Activated gamma-delta T cell treated with anti-CD3 and anti-CD28 coated beads, Interleukin-2, amount 50 U/mL, for 16 hours (primary cell): ENCODE data around the gene SEC24D.

ENCODE experiments used
- DNase-seq: peaks from one replicate; pipeline ENCODE4 v3.0.0-alpha.2; 2020; ENCODE audit warnings: low read depth

The SEC24D gene

DNA sequence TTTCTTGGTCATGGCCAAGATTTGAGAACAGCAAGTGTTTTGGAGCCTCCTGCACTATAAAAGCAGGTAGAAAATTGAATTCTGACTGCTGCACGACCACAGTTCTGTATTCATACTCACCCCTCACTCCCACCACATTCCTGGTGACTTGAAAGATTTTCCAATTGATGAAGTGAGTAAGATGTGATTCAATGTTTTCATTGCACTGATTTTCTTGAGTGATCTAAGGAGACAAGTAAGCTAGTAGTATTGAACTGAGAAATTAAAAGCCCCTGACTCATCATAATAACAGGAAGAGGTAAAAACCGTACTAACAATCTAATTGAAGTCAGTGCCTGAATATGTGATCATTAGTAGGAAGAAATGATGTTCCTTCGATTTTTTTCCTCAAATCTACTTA, 6.1 kb upstream of the SEC24D start:
- DNase-seq: no peak

DNA sequence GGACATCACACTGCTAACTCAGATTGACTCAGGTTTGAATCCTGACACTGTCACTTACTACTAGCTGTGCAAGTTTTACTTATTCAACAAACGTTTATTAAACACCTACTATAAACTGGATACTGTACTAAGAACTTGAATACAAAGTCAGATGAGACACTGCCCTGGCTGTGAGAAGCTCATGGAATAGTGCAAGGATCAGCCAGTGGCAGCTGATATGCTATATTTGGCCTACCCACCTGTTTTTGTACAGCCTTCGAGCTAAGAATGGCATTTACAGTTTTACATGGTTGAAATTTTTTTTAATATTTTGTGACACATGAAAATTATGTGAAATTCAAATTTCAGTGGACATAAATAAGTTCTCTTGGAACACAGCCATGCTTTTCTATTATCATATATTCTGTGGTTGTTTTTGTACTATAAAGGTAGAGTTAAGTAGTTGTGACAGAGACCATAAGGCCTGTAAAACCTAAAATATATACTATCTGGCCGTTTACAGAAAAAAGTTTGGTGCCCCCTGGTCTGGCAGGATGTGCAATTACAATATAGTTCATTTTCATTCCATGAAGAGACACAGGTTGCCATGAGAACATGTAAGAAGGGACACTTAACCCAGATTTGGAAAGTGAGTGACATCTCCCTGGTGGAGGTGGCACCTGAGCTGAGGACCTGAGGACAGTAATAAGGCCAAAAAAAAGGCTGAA, 3.4 kb upstream of the SEC24D start:
- DNase-seq: no peak

DNA sequence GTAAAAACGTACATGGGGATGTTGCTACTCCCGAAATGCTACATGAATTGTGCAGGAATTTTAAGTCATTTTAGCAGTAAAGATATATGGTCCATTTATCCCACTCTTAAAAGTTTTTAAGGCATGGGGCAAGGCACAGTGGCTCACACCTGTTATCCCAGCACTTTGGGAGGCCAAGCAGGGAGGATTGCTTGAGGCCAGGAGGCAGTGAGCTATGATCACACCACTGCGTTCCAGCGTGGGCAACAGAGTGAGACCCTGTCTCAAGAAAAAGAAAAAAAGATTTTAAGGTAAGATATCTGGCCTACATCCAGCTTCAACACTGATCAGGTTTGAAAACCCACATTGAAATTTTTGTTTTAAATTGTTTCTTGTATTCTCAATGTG, 1.2 kb upstream of the SEC24D start:
- DNase-seq: no peak

DNA sequence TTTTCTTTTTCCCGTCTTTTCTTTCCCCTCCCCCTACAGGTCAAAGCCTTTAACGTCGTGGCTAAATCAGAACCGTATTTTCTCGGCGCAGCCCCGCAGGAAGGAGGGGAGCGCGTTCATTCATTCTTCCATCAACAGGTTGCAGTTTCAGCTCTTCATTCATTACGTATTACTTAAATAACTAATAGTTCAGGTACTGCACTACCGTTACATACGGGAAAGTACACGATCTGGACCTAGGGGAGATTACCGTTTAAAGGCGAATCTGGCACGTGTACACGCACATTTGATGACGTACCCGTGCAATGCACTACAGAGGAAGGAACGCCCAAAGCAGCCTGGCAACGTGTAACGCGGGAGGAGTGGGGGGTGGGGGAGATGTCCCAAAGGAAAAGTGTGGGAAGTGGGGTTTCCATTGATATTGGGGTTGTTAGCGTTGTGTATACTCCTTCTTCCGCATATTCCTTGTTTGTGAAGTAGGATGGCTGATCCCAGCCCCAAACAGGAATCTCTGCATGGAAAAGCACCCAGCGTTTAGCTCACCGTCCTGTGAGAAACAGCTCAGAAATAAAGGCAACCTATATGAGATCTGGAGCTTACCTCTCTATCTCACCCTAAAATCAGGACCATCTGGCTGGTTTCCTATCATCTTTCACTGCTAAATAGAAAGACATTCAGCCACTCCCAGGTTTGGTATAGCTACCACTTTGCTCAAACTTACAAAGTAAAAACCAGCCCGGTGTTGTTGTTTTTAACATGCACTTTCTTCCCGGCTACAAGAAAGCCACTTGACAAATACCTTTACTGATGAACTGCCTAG, 585 bp upstream of the SEC24D start:
- peak; percentile 9 for DNase-seq

DNA sequence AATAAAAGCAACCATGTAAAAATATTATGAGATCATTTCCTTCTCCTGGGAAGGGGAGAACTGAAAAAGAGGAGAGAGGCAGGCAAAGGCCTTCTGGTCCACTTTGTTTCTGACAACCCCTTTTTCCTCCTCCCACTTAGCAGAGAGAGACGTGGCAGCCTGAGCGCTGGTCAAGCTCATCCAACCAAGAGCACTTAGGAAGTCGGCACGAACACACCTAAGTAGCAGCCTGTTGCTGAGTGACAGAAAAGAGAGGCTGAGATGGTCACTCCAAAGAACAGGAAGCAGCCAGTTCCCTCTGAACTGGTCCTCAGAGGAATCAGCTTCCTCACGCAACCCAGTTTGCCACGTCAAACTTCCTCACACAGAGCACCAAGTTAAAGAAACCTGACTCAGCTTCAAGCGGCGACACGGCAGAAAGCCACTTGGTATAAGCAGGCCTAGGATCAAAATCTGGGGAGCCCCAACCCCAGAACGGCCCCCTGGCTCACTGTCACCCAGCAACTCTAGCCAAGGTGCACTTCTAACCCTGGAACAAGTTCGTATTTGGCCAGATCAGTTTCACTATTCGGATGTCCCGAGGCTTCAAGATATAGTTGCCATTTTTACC, 861 bp downstream of the SEC24D start:
- DNase-seq: peak; percentile 10

DNA sequence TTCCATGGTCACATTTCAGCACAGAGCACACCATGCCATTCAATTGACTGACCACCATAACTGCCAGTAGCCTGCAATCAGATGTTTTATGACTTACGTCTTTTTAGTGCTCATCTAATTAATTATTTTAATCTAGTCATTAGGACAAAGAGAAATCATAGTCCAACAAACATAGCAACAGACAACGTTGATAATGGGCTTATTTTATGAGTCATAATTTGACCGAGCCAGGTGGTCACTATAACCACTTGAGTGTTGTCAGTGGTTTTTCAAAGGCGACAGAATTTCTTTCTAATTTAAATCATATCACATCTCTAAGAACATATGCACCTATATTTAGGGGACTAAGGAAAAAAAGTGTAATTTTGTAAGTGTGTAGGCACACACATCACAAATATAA, 1.9 kb downstream of the SEC24D start:
- no peak for DNase-seq

DNA sequence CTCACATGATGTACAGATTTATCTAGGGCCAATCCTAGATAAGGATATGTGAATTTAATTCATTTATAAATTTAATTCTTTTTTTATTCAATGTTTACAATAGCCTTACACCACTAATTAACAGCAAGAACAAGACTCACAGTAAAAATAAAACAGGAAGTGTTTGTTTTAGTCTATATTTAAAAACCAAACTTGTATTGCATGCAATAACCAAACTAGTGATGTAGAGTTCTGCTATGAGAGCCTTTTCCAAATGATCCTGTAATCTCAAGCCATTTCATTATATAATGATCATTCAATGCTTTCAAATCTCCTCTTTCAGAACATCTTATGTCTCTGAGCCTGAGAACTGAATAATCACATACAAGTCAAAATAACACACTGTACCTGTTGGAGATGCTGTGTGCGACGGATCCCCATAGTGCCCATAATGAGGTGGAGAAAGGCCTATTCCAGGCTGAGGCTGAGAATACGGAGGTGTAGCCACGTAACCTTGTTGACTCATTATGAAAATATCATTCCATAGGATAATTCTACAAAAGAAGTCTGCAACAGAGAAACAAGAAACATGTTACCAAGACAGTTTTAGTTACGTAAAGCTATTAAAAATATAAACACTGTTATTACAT, 2.6 kb downstream of the SEC24D start:
- DNase-seq: no peak

DNA sequence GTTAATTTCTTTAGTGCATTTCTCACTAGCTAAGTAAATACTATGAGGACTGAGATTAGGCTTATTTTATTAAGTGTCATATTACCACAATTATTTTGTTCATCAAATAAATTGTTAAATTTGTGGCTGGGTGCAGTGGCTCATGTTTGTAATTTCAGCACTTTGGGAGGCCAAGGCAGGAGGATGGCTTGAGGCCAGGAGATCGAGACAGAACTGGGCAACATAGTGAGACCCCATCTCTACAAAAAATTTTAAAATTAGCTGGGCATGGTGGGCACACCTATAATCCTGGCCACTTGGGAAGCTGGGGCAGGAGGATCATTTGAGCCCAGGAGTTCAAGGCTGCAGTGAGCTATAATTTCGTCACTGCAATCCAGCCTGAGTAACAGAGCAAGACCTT, 6.8 kb downstream of the SEC24D start:
- no peak for DNase-seq

DNA sequence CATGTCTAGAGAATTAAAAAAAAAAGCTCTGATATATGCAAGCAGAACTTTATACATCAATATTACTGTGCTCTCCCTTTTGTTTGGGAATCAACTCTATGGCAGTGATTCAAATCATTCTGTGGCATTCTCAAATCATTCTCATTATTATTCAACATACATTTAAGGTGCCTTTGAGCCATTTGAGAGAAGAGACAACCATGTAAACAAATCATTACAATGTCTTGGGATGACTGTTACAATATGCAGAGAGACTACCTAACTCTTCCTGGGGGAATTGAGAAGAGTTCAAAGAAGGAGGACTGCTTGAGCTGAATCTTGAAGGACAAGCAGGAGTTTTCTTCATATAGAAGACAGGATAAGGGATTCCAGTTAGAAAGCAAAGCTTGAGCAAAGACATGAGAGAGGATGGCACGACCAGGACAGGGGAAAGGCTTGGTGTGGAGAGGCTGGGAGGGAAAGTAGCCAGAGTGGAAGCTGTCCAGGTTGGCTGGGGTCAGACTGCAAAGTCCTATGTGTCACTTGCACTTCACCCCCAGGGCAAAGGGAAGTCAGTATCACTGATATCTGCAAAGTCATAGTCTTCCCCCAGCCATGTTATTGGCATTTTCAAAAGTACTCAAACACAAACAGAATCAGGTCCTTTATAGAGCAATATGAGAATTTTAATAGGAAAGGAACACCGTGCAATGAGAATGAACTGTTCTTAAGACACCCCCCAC, 9.0 kb downstream of the SEC24D start:
- no peak for DNase-seq

DNA sequence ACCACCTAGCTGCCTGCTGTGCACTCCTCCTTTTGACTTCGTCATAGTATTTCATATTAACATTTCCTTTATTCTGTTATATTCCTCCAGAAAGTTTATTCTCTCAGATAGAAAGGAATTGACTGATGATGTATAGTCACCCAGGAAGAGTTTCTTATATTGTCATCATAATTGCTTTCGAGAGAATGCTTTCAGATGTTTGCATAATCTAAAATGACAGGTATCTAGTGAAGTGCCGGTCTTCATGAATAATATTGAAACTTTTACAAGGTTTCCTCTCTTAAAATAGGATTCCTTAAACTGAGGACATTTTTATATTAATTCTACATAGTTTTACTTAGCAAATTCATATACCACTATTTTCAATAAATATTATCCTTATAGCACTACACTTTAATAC, 10.1 kb downstream of the SEC24D start:
- DNase-seq: no peak

DNA sequence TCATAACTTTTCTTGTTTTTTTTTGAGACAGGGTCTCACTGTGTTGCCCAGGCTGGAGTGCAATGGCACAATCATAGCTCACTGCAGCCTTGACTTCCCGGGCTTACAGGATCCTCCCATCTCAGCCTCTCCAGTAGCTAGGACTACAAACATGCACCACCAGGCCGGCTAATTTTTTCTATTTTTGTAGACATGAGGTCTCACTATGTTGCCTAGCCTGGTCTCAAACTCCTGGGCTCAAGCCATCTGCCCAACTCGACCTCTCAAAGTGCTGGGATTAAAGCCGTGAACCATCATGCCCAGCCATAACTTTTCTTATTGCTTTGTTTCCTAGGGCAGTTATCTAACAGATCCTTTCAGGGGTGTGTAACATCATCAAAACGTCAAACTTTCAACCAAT, 11.8 kb downstream of the SEC24D start:
- DNase-seq: no peak

DNA sequence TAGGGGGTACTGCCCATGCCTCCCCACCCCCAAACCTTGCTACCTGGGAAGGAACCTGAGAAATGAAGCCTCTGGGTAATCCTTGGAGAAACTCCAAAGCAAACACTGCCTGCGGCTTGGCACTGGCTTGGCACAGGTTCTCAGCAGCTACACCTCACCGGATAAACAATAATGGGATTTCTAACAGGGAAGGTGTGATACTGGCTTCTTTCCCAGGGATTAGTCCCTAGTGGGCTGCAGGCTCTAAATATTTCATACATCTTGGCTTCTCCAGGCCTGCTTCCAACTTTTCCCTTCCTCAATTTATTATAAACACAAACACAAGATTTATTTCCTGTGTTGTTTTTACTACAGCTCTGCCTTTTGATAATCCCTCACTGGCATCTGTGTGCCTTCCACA, 12.5 kb downstream of the SEC24D start:
- no peak for DNase-seq

DNA sequence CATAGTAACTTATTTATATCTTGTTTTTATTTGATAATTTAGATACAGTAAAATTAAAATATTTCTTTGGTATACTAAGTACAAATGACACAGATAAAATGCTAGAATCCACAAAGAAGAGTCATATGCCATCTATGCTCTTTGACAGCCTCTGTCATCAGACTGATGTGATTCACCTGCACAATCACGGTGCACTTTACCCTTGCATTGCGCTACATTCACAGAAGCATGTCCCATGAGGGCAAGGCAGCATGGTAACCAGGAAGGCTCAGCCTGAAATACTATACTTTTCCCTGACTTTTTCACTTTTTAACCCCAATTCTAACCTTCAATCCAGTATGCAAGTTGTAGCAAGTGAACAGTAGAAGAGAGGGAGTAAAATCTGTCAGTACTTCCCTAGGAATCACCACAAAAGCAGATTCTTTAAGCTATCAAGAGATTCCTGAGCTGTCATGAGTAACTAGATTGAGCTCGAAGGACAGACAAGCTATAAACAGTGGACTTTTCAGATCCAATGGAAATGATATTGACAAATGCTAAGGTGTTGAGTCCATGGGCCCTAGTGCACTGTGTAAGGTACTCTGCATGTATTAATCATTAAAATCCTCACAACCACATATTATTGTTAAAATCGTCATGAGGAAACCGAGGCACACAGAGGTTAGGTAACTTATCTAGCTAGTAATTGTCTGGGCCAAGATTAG, 14.2 kb downstream of the SEC24D start:
- no peak for DNase-seq

DNA sequence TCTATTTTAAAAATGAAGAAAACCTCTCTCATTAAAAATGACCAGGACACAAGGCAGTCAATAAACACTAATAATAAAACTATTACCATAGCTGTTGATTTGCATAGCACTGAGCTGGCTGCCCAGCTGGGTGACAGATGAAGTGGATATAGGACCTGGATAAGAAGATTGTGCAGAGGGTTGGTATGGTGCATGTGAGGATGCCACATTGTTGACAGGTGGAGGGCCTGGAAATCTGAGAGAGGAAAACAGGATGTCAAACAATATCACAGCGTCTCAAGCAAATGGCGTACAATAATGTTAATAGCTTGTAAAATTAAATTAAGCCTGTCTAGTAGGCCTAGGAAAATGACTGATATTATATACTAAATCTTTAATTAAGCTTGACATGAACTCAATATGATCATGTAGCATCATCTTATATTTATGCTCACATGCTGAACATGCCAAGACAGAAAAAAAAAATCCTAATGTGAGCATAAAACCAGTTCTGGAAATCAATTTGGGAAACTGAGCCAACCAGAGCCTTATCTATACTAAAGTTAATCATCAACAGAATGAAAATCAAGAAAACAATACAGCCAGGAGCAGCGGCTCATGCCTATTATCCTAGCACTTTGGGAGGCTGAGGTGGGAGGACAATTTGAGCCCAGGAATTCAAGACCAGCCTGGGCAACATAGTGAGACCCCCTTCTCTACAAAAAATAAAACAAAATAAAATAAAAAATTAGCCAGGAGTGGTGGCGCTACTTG, 18.6 kb downstream of the SEC24D start:
- DNase-seq: no peak

DNA sequence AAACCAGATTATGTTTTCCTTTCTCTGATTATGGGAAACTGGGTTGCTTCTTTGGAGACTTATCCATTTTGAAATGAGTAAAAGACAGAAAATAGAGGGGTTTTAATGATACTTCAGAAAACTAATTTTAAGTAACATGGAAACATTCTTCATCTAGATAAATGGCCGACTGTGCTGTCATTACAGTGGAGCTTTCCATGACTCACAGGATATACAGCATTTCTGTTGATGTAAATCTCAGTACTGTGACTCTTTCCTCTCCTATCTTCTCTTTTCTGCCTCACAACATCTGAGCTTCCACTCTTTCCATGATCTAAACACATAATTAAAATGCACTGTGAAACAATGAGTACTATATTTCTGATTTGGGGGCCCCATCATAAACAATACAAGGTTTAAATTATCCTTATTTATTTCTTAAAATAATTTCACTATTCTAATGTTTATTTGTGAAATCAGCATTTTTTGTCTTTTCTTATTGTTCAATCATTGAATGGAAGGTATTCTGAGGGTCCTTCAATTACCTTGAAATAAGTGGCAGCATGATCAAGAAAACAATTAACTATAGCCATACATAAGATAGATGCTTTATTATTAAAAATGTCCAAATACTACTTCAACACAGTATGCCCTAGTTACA, 19.3 kb downstream of the SEC24D start:
- DNase-seq: no peak

DNA sequence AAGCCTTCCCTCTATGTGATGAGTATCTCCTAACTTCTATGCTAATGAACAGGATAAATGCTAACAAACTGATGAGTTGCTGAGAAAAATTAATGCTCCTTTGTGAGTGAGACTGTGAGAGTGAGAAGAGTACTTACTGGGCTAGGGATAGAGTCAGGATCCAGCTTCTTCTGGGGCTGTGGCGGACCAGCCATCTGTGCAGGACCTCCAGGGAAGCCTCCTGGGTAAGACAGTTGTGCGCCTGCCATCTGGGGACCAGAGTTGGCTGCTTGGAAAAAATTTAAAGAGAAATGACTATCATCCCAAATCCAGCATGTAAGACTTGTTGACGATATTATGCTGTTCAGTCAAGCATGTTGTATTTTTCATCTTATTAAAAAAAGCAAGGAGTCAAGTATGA, 21.0 kb downstream of the SEC24D start:
- DNase-seq: no peak

DNA sequence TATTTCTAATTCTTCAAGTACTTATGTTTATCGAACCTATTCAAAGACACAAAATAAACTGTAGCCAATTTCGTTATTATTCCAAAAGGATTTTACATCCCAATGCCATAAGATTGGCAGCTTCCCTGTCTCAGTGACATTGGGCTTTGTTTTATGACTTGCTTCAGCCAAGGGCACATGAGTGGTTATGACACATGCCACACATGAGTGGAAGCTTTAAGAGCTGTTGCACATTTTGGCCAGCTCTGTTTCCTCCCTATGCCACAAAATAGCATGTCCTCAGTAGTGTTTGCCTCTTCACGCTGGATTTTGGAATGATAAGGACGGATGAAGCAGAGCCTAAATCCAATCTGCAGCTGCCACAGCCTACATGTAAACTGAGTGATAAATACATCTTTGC, 21.9 kb downstream of the SEC24D start:
- DNase-seq: no peak

DNA sequence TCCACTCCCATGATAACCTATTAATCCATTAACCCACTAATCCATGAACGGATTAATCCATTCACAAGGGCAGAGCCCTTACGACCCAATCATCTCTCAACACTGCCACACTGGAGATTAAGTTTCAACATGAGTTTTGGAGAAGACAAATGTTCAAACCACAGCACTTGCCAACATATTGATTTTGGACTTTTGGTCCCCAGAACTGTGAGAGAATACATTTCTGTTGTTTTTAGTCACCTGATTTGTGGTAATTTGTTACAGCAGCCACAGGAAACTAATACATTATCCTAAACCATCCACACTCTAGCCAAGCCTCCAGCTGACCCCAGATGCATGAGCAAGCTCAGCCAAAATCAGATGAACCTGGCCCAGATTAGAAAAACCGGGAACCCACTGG, 22.4 kb downstream of the SEC24D start:
- no peak for DNase-seq

DNA sequence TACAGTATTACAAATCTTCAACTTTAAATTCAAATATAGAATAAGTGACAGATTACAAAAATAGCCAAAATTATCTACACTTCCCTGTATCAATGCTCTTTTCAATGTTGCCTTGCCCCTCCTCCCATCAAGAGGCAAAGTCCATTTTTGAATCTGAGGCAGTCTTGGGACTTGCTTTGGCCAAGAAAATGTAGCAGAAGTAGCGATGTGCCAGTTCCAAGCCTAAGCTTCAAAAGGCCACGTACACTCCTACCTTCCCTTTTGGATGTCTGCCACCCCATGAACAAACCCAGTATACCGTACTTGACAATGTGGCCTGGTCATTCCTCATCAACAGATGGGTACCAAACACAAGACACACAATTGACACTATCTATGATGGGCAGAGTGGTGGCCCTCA, 24.1 kb downstream of the SEC24D start:
- DNase-seq: no peak

DNA sequence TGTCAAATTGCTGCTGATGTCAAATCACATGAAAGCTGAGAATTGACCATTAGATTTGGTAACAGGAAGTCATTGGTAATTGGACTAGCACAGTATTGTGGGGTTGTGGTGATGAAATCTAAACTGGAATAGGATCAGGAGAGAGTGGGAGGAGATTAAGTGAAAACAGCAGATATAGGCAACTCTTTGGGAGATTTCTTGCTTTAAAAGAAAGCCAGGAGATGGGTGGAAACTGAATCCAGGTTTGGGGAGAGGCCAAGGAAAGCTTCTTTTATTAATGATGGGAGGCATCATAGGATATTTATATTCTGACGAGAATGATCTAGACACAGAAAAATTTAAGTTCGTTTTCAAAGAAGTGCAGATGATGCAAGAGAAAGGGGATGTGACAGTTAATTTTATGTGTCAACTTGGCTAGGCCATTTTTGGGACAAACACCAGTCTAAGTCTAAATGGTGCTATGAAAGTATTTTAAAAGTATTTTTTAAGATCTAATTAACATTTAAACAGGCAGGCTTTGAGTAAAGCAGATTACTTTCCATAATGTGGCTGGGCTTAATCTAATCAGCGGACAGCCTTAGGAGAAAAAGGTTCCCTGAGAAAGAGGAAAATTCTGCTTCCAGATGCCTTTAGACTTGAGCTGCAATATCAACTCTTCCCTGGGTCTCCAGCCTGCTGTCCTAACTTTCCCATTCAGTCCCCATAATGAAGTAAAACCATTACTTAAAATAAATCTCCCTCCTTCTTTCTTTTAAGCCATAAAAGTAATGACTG, 24.7 kb downstream of the SEC24D start:
- no peak for DNase-seq
